A673 (cell line): Measurements from ENCODE around the gene SNRPD1. TPM values are rescaled to one million over a fixed set of nuclear protein-coding genes. Genes with fewer than 3 reads are reported as not detected.
"Not testable (repeated sequence)": the region's sequence is repeated elsewhere in the genome, so short reads cannot be mapped to it uniquely, and the experiment has no call there.

Experiments
- BruUV-seq: library from RNA; stranded (reverse); fragments of 400-500 nt; replicated peaks from 2 replicates; lab custom pipeline; 2021; lab: Mats Ljungman, UMichigan
- CTCF ChIA-PET: fragments of 300-600 bp; sonication (Branson Sonifier 250); formaldehyde crosslinking; loops from one replicate; lab custom pipeline; 2022; ENCODE audit warnings: antibody characterized with exemption; lab: Charles Lee
- POLR2A ChIA-PET: fragments of 300-600 bp; sonication (Branson Sonifier 250); formaldehyde crosslinking; loops from one replicate; lab custom pipeline; 2022; ENCODE audit warnings: antibody characterized with exemption; ENCODE audit not compliant: low non-redundant PET; lab: Charles Lee
- DNase-seq: peaks from one replicate; pipeline ENCODE4 v3.0.0-alpha.2; 2015; ENCODE audit warnings: low spot score
- H3K27ac ChIP-seq: fragments of 200-600 bp; sonication (generic); 2 replicates; pipeline ENCODE4 v1.5.1; 2016; ENCODE audit warnings: mixed run types, low read depth, mild to moderate bottlenecking, mixed read lengths, antibody characterized with exemption, low read length; ENCODE audit not compliant: poor library complexity, severe bottlenecking
- H3K27me3 ChIP-seq: fragments of 200-600 bp; sonication (generic); replicated peaks from 2 replicates; pipeline ENCODE4 v1.6.1; 2017; ENCODE audit warnings: mixed run types, low read depth, mild to moderate bottlenecking, mixed read lengths, antibody characterized with exemption, low read length; ENCODE audit not compliant: insufficient read depth, poor library complexity
- H3K36me3 ChIP-seq: fragments of 200-600 bp; sonication (generic); 2 replicates; pipeline ENCODE4 v1.6.1; 2016; ENCODE audit warnings: mixed run types, mild to moderate bottlenecking, mixed read lengths, antibody characterized with exemption, low read length; ENCODE audit not compliant: insufficient read depth, poor library complexity, severe bottlenecking
- H3K4me1 ChIP-seq: fragments of 200-600 bp; sonication (generic); 2 replicates; pipeline ENCODE4 v1.6.1; 2017; ENCODE audit warnings: mixed run types, mild to moderate bottlenecking, mixed read lengths, antibody characterized with exemption, low read length; ENCODE audit not compliant: insufficient read depth, poor library complexity, severe bottlenecking
- H3K4me3 ChIP-seq: fragments of 200-600 bp; sonication (generic); 2 replicates; pipeline ENCODE4 v1.5.1; 2016; ENCODE audit warnings: low read depth, mixed run types, mild to moderate bottlenecking, mixed read lengths, low read length; ENCODE audit not compliant: poor library complexity, severe bottlenecking
- H3K9me3 ChIP-seq: fragments of 200-600 bp; sonication (generic); 2 replicates; pipeline ENCODE4 v1.6.1; 2016; ENCODE audit warnings: mixed run types, low read depth, mild to moderate bottlenecking, mixed read lengths, antibody characterized with exemption, low read length; ENCODE audit not compliant: poor library complexity, severe bottlenecking
- EZH2 ChIP-seq: fragments of 200-600 bp; sonication (generic); IDR thresholded peaks from 2 replicates; pipeline ENCODE4 v1.6.1; 2017; ENCODE audit warnings: borderline replicate concordance, low read depth, mild to moderate bottlenecking, mixed read lengths, antibody characterized with exemption, low read length; ENCODE audit not compliant: poor library complexity, severe bottlenecking
- intact Hi-C: fragments of 100-400 bp; cut with micrococcal nuclease; formaldehyde crosslinking; loops from one replicate; pipeline ENCODE4 v1.10.0; 2022; ENCODE audit not compliant: unreplicated experiment
- total RNA-seq: library from RNA; stranded (reverse); gene quantifications from 2 replicates; pipeline ENCODE4 v1.2.3, GENCODE V29; 2021
- TF ChIP-seq, protein P1 (sequence below): fragments of 300-800, 200-600 bp; sonication (generic); conservative IDR thresholded peaks from 2 replicates; pipeline ENCODE4 v1.5.1; 2017; ENCODE audit warnings: low read depth, mild to moderate bottlenecking, antibody characterized with exemption, low read length, moderate library complexity, mixed read lengths

The SNRPD1 gene
- total RNA-seq, 1 experiment from 2014 or later: 167 TPM

GRCh38 chr18:21605213-21605612 lies 6.9 kb upstream of the SNRPD1 start:
- ChIA-PET POLR2A (no interaction called here), CTCF (no interaction called here)
- TF ChIP-seq, protein P1, sequence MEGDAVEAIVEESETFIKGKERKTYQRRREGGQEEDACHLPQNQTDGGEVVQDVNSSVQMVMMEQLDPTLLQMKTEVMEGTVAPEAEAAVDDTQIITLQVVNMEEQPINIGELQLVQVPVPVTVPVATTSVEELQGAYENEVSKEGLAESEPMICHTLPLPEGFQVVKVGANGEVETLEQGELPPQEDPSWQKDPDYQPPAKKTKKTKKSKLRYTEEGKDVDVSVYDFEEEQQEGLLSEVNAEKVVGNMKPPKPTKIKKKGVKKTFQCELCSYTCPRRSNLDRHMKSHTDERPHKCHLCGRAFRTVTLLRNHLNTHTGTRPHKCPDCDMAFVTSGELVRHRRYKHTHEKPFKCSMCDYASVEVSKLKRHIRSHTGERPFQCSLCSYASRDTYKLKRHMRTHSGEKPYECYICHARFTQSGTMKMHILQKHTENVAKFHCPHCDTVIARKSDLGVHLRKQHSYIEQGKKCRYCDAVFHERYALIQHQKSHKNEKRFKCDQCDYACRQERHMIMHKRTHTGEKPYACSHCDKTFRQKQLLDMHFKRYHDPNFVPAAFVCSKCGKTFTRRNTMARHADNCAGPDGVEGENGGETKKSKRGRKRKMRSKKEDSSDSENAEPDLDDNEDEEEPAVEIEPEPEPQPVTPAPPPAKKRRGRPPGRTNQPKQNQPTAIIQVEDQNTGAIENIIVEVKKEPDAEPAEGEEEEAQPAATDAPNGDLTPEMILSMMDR: no peak
- no peak for TF ChIP-seq EZH2
- H3K27ac ChIP-seq: no peak overlapping the region
- no peaks in the 10 kb centered on the region for H3K36me3 ChIP-seq
- no peaks in the 10 kb centered on the region for H3K27me3 ChIP-seq
- H3K4me3 ChIP-seq: no peak overlapping the region
- intact Hi-C loops: no loop called here
- H3K9me3 ChIP-seq: no peaks in the 10 kb centered on the region
- BruUV-seq: no TSS peak
- DNase-seq: no peak
- no peaks in the 10 kb centered on the region for H3K4me1 ChIP-seq

DNA sequence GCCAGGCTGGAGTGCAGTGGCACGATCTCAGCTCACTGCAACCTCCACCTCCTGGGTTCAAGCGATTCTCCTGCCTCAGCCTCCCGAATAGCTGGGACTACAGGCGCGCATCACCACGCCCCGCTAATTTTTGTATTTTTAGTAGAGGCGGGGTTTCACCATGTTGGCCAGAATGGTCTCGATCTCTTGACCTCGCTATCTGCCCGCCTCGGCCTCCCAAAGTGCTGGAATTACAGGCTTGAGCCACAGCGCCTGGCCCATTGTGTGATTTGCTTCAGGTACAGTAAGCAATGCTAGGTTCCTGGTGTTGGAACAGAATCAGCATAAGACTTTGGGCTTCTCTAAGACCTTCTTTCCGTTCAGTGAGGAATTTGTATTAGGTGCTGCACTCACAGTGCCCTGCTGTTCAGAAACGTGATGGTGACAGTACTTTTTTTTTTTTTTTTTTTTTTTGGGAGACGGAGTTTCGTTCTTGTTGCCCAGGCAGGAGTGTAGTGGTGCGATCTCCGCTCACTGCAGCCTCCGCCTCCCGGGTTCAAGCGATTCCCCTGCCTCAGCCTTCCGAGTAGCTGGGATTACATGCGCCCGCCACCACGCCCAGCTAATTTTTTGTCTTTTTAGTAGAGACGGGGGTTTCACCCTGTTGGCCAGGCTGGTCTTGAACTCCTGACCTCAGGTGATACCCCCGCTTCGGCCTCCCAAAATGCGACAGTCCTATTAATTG lies 551 bp upstream of the SNRPD1 start:
- H3K27me3 ChIP-seq, H3K4me1 ChIP-seq, POLR2A ChIA-PET, DNase-seq, BruUV-seq, H3K9me3 ChIP-seq: not testable (repeated sequence)
- Histone ChIP-seq H3K27ac (peak overlapping the region; percentile 93), H3K4me3 (peak overlapping the region; percentile 67), H3K36me3 (peaks cover 21% of the 10 kb centered on the region)
- intact Hi-C loops: loop anchor here (1.0 to 10.0 kb wide), 4 partner anchors 11 to 423 kb away; partner anchors contain the start of genes ABHD3, ESCO1 and MIB1
- CTCF ChIA-PET: interaction anchor here (4.2 kb wide), 1 partner anchor 10 kb away, joined by 15 read pairs; the partner anchor contains the start of gene ESCO1

DNA sequence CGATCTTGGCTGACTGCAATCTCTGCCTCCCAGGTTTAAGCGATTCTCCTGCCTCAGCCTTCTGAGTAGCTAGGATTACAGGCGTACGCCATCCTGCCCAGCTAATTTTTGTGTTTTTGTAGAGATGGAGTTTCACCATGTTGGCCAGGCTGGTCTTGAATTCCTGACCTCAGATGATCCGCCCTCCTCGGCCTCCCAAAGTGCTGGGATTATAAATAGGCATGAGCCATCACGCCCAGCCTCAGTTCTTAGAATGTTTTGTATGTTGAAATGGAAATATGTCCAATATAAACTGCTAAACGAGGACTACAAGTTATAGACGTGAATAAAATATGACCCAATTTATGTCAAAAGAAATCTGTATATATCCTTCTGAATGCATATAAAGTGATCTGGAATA lies 9.5 kb downstream of the SNRPD1 start:
- H3K9me3 ChIP-seq, POLR2A ChIA-PET, H3K27ac ChIP-seq, H3K4me3 ChIP-seq, CTCF ChIA-PET, H3K27me3 ChIP-seq, DNase-seq, BruUV-seq, H3K4me1 ChIP-seq: not testable (repeated sequence)
- intact Hi-C loops: loop anchor here (10.0 kb wide), 1 partner anchor 53 kb away; no protein-coding TSS in a partner anchor
- peaks cover 46% of the 10 kb centered on the region for H3K36me3 ChIP-seq

- Histone ChIP-seq H3K36me3 (peaks cover 81% of the 10 kb centered on the region), H3K4me1 (no peaks in the 10 kb centered on the region), H3K27ac (no peak overlapping the region), H3K9me3 (no peaks in the 10 kb centered on the region), H3K4me3 (no peak overlapping the region), H3K27me3 (no peaks in the 10 kb centered on the region)
- BruUV-seq: TSS peak; percentile 23
- intact Hi-C loops: loop anchor here (10.0 kb wide), 1 partner anchor 46 kb away; no protein-coding TSS in a partner anchor
- no peak for DNase-seq
- POLR2A ChIA-PET: no interaction called here
- CTCF ChIA-PET: no interaction called here
- TF ChIP-seq, protein P1: no peak
These were observed 17.1 kb downstream of the SNRPD1 start for GRCh38 chr18:21629089-21629832.
